DND-41 (cell line): ENCODE measurements around the gene TUBGCP3.

ENCODE experiments used
- CTCF ChIP-seq: IDR thresholded peaks from 2 replicates; pipeline ENCODE4 v1.5.1; 2012; ENCODE audit warnings: borderline replicate concordance, low read length, moderate library complexity, mild to moderate bottlenecking; ENCODE audit not compliant: poor library complexity, severe bottlenecking; ENCODE audit errors: extremely low read depth
- EZH2 ChIP-seq: IDR thresholded peaks from 3 replicates; pipeline ENCODE4 v1.6.1; 2012; ENCODE audit warnings: borderline replicate concordance, low read depth, mild to moderate bottlenecking, moderate library complexity, low read length, inconsistent platforms; ENCODE audit not compliant: severe bottlenecking

GRCh38 chr13:112525356-112525945 lies 62.5 kb downstream of the TUBGCP3 start:
- no peak for TF ChIP-seq CTCF
- TF ChIP-seq EZH2 = no peak
